Neural cell (in vitro differentiated cells): ENCODE data around the gene USF1.

ENCODE experiments used
- EP300 ChIP-seq: fragments of 450-650 bp; conservative IDR thresholded peaks from 2 replicates; pipeline ENCODE4 v1.6.1; 2014; ENCODE audit warnings: antibody characterized with exemption, mild to moderate bottlenecking, moderate library complexity; ENCODE audit not compliant: poor library complexity, severe bottlenecking
- EZH2 ChIP-seq: fragments of 200-600, 300-800 bp; shearing (Covaris generic), sonication (generic); IDR thresholded peaks from 2 replicates; pipeline ENCODE4 v1.6.1; 2014; ENCODE audit warnings: antibody characterized with exemption, low read length, borderline replicate concordance, mild to moderate bottlenecking; ENCODE audit not compliant: insufficient read depth, poor library complexity, severe bottlenecking
- MXI1 ChIP-seq: fragments of 450-650 bp; conservative IDR thresholded peaks from 2 replicates; pipeline ENCODE4 v1.6.1; 2014; ENCODE audit warnings: antibody characterized with exemption, mild to moderate bottlenecking; ENCODE audit not compliant: poor library complexity, severe bottlenecking
- POLR2AphosphoS5 ChIP-seq: IDR thresholded peaks from 2 replicates; pipeline ENCODE4 v1.6.1; 2012
- RAD21 ChIP-seq: fragments of 450-650 bp; conservative IDR thresholded peaks from 2 replicates; pipeline ENCODE4 v1.6.1; 2014; ENCODE audit warnings: antibody characterized with exemption, mild to moderate bottlenecking, moderate library complexity
- SMC3 ChIP-seq: fragments of 450-650 bp; conservative IDR thresholded peaks from 2 replicates; pipeline ENCODE4 v1.6.1; 2014; ENCODE audit warnings: antibody characterized with exemption, mild to moderate bottlenecking, moderate library complexity; ENCODE audit not compliant: poor library complexity
- TF ChIP-seq, protein P1 (sequence below): IDR thresholded peaks from 2 replicates; pipeline ENCODE4 v1.6.1; 2012; ENCODE audit warnings: borderline replicate concordance
- TF ChIP-seq, protein P2 (sequence below): fragments of 450-650 bp; IDR thresholded peaks from 2 replicates; pipeline ENCODE4 v1.5.1; 2014; ENCODE audit warnings: antibody characterized with exemption, mild to moderate bottlenecking, moderate library complexity; ENCODE audit not compliant: poor library complexity, severe bottlenecking

- TF ChIP-seq, protein P1, sequence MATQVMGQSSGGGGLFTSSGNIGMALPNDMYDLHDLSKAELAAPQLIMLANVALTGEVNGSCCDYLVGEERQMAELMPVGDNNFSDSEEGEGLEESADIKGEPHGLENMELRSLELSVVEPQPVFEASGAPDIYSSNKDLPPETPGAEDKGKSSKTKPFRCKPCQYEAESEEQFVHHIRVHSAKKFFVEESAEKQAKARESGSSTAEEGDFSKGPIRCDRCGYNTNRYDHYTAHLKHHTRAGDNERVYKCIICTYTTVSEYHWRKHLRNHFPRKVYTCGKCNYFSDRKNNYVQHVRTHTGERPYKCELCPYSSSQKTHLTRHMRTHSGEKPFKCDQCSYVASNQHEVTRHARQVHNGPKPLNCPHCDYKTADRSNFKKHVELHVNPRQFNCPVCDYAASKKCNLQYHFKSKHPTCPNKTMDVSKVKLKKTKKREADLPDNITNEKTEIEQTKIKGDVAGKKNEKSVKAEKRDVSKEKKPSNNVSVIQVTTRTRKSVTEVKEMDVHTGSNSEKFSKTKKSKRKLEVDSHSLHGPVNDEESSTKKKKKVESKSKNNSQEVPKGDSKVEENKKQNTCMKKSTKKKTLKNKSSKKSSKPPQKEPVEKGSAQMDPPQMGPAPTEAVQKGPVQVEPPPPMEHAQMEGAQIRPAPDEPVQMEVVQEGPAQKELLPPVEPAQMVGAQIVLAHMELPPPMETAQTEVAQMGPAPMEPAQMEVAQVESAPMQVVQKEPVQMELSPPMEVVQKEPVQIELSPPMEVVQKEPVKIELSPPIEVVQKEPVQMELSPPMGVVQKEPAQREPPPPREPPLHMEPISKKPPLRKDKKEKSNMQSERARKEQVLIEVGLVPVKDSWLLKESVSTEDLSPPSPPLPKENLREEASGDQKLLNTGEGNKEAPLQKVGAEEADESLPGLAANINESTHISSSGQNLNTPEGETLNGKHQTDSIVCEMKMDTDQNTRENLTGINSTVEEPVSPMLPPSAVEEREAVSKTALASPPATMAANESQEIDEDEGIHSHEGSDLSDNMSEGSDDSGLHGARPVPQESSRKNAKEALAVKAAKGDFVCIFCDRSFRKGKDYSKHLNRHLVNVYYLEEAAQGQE = no peak
- no peak for TF ChIP-seq RAD21
- TF ChIP-seq, protein P2, sequence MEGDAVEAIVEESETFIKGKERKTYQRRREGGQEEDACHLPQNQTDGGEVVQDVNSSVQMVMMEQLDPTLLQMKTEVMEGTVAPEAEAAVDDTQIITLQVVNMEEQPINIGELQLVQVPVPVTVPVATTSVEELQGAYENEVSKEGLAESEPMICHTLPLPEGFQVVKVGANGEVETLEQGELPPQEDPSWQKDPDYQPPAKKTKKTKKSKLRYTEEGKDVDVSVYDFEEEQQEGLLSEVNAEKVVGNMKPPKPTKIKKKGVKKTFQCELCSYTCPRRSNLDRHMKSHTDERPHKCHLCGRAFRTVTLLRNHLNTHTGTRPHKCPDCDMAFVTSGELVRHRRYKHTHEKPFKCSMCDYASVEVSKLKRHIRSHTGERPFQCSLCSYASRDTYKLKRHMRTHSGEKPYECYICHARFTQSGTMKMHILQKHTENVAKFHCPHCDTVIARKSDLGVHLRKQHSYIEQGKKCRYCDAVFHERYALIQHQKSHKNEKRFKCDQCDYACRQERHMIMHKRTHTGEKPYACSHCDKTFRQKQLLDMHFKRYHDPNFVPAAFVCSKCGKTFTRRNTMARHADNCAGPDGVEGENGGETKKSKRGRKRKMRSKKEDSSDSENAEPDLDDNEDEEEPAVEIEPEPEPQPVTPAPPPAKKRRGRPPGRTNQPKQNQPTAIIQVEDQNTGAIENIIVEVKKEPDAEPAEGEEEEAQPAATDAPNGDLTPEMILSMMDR = no peak
- TF ChIP-seq SMC3 = no peak
- TF ChIP-seq MXI1 = no peak
- TF ChIP-seq EZH2 = no peak
- TF ChIP-seq POLR2AphosphoS5 = no peak
- TF ChIP-seq EP300 = no peak
Measured at GRCh38 chr1:161079436-161080110, 33.8 kb upstream of the USF1 start.
